Skin epidermis (tissue), 12 donors: Measurements from ENCODE around the gene PLEKHG1.

Experiments
- H3K27ac ChIP-seq, 21 experiments: fragments of 200-600 bp; sonication (generic) in 11 of 21; one replicate each; pipeline ENCODE4 v1.5.0; 2020; ENCODE audit warnings: mild to moderate bottlenecking in 3 of 21, inconsistent platforms in 2 of 21, moderate library complexity in 2 of 21
- H3K4me3 ChIP-seq, 7 experiments: fragments of 200-600 bp; sonication (generic) in 2 of 7; one replicate each; pipeline ENCODE4 v1.5.0; 2020; ENCODE audit warnings: inconsistent platforms in 2 of 7, mild to moderate bottlenecking in 2 of 7, moderate library complexity in 1 of 7

Gene PLEKHG1

GRCh38 chr6:150616586-150616985 is 16.9 kb downstream of the PLEKHG1 start:
- Histone ChIP-seq H3K4me3 (no peak overlapping the region), H3K27ac (peak overlapping the region in 1 of 21 experiments; percentile 16)

GRCh38 chr6:150617062-150617461 is 17.4 kb downstream of the PLEKHG1 start:
- no peak overlapping the region for H3K4me3 ChIP-seq
- peak overlapping the region in 1 of 21 experiments; percentile 16 for H3K27ac ChIP-seq

- H3K4me3 ChIP-seq: no peak overlapping the region
Observed at GRCh38 chr6:150617496-150618460, 18.1 kb downstream of the PLEKHG1 start.

GRCh38 chr6:150619275-150619674 is 19.6 kb downstream of the PLEKHG1 start:
- Histone ChIP-seq H3K27ac (peak overlapping the region in 1 of 21 experiments; percentile 34), H3K4me3 (no peak overlapping the region)

More at GRCh38 chr6:150617496-150618460, 18.1 kb downstream of the PLEKHG1 start:
- no peak overlapping the region for H3K27ac ChIP-seq

- Histone ChIP-seq H3K4me3 (no peak overlapping the region), H3K27ac (no peak overlapping the region)
Observed at GRCh38 chr6:150620244-150620643, 20.6 kb downstream of the PLEKHG1 start.

GRCh38 chr6:150620763-150621162 is 21.1 kb downstream of the PLEKHG1 start:
- H3K4me3 ChIP-seq: no peak overlapping the region
- no peak overlapping the region for H3K27ac ChIP-seq

GRCh38 chr6:150622476-150622875 is 22.8 kb downstream of the PLEKHG1 start:
- Histone ChIP-seq H3K27ac (peak overlapping the region in 1 of 21 experiments; percentile 69), H3K4me3 (no peak overlapping the region)

- Histone ChIP-seq H3K27ac (peak overlapping the region in 1 of 21 experiments; percentile 73), H3K4me3 (no peak overlapping the region)
Observed at GRCh38 chr6:150622941-150623874, 23.5 kb downstream of the PLEKHG1 start.

GRCh38 chr6:150624191-150624590 is 24.5 kb downstream of the PLEKHG1 start:
- Histone ChIP-seq H3K27ac (peak overlapping the region in 1 of 21 experiments; percentile 73), H3K4me3 (no peak overlapping the region)

GRCh38 chr6:150625927-150626326 is 26.2 kb downstream of the PLEKHG1 start:
- peak overlapping the region in 2 of 21 experiments; percentile 26 to 68 for H3K27ac ChIP-seq
- no peak overlapping the region for H3K4me3 ChIP-seq

GRCh38 chr6:150627154-150627553 is 27.5 kb downstream of the PLEKHG1 start:
- no peak overlapping the region for H3K4me3 ChIP-seq
- H3K27ac ChIP-seq: peak overlapping the region in 8 of 21 experiments; percentile 7 to 68 (median 24)

GRCh38 chr6:150627585-150628025 is 27.9 kb downstream of the PLEKHG1 start:
- Histone ChIP-seq H3K4me3 (no peak overlapping the region), H3K27ac (peak overlapping the region in 6 of 21 experiments; percentile 7 to 68 (median 43))

GRCh38 chr6:150628908-150629307 is 29.2 kb downstream of the PLEKHG1 start:
- peak overlapping the region in 4 of 21 experiments; percentile 29 to 68 (median 43) for H3K27ac ChIP-seq
- H3K4me3 ChIP-seq: no peak overlapping the region

- Histone ChIP-seq H3K4me3 (no peak overlapping the region), H3K27ac (peak overlapping the region in 6 of 21 experiments; percentile 2 to 76 (median 12))
Observed at GRCh38 chr6:150631283-150631983, 31.7 kb downstream of the PLEKHG1 start.

- peak overlapping the region in 12 of 21 experiments; percentile 6 to 76 (median 44) for H3K27ac ChIP-seq
- H3K4me3 ChIP-seq: no peak overlapping the region
Observed at GRCh38 chr6:150631984-150632642, 32.4 kb downstream of the PLEKHG1 start.

GRCh38 chr6:150632785-150633485 is 33.2 kb downstream of the PLEKHG1 start:
- H3K4me3 ChIP-seq: peak overlapping the region in 3 of 7 experiments; percentile 1 to 12 (median 7)
- H3K27ac ChIP-seq: peak overlapping the region in 12 of 21 experiments; percentile 6 to 76 (median 54)

- H3K4me3 ChIP-seq: peak overlapping the region in 3 of 7 experiments; percentile 1 to 12 (median 7)
- H3K27ac ChIP-seq: peak overlapping the region in 13 of 21 experiments; percentile 6 to 76 (median 47)
Observed at GRCh38 chr6:150633486-150633834, 33.8 kb downstream of the PLEKHG1 start.
